22Rv1 (cell line): Measurements from ENCODE around the gene TUBGCP3.

Source experiments
- H3K27ac ChIP-seq: fragments of 450-650 bp; 2 replicates; pipeline ENCODE4 v1.5.1; 2017
- ZFX ChIP-seq: fragments of 450-650 bp; IDR thresholded peaks from 2 replicates; pipeline ENCODE4 v1.6.1; 2017; ENCODE audit warnings: antibody characterized with exemption, borderline replicate concordance
- TF ChIP-seq, protein P1 (sequence below): fragments of 450-650 bp; IDR thresholded peaks from 2 replicates; pipeline ENCODE4 v1.5.1; 2017; ENCODE audit warnings: mild to moderate bottlenecking

The TUBGCP3 gene

DNA sequence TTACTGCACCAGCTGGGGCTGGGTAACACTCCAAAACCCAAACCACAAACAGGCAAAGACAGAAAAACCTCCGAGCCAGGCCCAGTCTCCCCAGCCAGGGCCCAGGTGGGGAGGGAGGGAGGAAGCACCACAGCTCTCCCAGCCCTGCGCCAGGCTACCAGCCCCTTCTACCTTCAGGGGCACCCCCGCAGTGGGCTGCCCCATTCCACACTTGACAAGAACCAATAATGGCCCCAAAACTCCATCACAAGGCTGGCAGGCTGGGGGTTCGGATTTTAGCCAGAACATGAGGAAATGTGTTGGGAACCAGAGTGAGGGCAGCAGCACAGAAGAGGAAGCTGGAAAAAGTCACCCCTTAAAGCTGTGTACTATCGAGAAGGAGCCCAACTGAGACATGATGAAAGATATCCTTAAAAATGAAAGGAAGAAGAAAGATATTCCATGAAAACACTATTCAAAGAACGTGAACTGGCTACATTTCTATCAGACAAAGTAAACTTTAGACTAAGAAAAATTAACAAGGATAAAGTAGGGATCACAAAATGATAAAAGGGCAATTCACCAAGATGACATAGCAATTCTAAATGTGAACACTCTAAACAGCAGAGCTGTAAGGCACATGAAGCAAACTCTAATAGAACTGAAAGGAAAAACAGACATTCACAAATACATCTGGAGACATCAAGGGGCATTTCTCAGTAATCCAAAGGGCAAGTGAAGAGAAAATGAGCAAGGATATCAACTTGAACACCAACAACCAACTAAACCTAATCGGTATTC is 12.9 kb downstream of the TUBGCP3 start:
- TF ChIP-seq, protein P1, sequence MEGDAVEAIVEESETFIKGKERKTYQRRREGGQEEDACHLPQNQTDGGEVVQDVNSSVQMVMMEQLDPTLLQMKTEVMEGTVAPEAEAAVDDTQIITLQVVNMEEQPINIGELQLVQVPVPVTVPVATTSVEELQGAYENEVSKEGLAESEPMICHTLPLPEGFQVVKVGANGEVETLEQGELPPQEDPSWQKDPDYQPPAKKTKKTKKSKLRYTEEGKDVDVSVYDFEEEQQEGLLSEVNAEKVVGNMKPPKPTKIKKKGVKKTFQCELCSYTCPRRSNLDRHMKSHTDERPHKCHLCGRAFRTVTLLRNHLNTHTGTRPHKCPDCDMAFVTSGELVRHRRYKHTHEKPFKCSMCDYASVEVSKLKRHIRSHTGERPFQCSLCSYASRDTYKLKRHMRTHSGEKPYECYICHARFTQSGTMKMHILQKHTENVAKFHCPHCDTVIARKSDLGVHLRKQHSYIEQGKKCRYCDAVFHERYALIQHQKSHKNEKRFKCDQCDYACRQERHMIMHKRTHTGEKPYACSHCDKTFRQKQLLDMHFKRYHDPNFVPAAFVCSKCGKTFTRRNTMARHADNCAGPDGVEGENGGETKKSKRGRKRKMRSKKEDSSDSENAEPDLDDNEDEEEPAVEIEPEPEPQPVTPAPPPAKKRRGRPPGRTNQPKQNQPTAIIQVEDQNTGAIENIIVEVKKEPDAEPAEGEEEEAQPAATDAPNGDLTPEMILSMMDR: no peak
- no peak for TF ChIP-seq ZFX
- H3K27ac ChIP-seq: no peak overlapping the region

DNA sequence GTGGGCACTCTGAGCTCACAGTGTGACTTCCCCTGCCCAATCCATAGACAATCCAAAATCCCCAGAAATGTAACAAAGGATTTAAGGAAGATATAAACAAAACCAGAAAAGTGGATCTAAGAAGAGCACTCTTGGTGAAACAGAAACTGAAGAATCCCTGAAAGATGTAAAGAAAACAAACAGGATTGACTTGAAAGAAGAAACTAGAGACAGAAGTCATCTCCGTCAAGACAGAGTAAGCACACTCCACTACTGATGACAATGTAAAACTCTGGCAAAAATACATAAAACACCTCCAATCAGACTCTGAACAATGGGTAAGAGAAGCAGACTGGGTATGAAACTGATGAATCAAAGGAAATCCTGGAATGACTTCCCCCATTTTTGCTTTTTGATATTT is 13.5 kb downstream of the TUBGCP3 start:
- no peak overlapping the region for H3K27ac ChIP-seq
- TF ChIP-seq, protein P1: no peak
- TF ChIP-seq ZFX: no peak

DNA sequence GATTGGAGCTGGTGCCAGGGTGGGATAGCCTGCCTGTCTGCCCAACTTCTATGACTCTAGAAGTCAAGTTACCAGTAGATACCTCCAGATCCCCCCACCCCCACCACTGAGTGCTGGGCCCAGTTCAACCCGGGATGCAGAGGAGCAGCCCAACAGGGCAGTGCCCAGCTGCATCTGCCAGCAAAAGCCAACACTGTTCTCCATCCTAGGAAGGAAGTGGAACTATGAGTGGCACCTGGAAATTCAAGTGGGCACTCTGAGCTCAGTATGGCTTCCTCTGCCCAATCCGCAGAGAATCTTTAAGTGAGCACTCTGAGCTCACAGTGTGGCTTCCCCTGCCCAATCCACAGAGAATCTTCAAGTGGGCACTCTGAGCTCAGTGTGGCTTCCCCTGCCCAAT is 14.2 kb downstream of the TUBGCP3 start:
- no peak overlapping the region for H3K27ac ChIP-seq
- TF ChIP-seq, protein P1: no peak
- no peak for TF ChIP-seq ZFX

DNA sequence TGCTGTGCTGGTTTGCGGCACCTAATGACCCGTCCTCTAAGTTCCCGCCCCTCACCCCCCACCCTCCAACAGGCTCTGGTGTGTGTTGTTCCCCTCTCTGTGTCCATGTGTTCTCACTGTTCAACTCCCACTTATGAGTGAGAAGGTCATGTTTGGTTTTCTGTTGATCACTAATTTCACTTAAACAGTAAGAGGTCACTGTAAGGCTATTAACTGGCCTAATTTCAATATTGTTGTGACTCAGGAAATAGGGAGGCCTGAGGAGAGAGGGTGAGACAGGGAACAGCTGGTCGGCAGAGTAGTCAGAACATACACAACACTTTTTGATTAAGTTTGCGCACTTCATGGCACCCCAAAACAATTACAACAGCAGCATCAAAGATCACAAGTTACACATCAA is 15.6 kb downstream of the TUBGCP3 start:
- TF ChIP-seq, protein P1: no peak
- TF ChIP-seq ZFX: no peak
- no peak overlapping the region for H3K27ac ChIP-seq

DNA sequence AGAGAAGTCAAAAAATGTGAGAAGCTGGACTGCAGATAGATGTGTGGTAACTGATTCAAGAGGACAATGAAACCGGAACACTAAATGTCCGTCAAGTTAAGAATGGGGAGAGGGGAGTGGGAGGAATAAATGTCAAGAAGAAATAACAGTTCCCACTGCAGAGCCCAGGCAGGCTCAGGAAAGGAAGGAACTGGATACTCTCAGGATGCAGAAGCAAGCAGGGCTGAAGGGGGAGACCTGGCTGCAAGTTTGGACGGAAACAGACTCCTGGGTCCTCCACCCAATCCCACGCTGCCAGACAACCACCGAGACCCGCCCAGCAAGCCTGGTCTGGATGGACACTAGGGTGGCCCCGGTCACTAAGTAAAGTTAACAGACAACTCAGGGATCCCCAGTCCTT is 18.1 kb downstream of the TUBGCP3 start:
- TF ChIP-seq ZFX: no peak
- TF ChIP-seq, protein P1: no peak
- no peak overlapping the region for H3K27ac ChIP-seq

DNA sequence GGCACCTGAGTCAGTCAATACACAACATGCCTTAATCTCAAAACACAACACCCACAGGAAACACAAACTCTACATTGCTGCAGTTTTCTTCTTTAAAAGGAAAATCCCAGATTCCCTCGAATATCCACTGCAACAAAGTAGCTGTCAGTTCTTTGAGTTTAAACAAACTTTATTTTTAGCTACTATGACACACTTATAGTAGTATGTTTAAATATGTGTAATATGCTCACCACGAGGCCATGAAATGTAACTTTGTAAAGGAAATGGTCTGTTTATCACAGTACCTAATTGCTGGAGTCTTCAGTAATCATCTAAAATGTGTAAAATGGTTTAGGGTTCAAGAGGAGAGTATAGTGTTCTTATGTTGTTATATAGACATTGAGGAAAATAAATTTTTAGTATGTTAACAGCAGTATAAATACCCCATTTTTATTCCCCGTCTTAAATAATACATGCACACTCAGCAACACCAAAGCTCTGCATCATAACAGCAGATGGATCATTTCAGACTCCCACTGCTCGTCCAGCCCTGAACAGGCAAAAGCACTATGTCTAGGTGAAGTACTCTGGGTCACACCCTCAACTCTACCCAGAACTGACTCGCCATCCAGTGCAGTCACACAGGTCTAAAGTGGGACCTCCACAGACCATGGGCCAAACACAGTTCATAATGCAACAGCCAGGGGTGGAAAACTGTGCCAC is 20.6 kb downstream of the TUBGCP3 start:
- H3K27ac ChIP-seq: no peak overlapping the region
- TF ChIP-seq, protein P1: no peak
- TF ChIP-seq ZFX: no peak

DNA sequence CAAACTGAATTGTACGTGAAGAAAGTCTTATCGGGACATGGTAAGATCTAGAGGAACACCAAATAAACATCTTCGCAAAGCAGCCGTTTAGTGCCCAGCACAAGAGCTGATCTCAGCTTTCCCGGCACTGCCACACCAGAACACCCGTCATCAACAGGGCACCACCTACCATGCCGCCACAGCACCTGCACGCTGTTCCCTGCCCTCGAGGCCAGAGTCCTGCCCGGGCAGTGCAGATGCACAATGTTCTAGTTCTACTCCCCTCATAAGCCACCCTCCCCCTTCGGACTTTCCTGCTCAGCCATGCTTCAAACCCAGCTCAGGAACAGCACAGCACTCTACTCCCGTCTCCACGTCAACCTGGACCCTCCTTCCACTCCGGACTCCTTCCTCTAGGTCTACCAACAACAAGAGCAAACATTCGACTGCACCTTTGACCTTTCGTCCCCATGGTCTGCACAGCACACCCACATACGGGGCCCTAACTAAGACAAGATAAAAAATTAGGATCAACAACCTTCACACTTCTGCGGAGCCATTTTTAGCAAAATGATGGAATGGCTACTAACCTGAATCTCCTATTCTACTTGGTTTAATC is 25.1 kb downstream of the TUBGCP3 start:
- TF ChIP-seq, protein P1: no peak
- no peak for TF ChIP-seq ZFX
- no peak overlapping the region for H3K27ac ChIP-seq
